Fibroblast of pulmonary artery (primary cell): ENCODE data around the gene SCO2.

Source experiments
- DNase-seq: peaks from one replicate; pipeline ENCODE4 v3.0.0-alpha.2; 2010; ENCODE audit warnings: low read depth
- H3K4me3 ChIP-seq: replicated peaks from 2 replicates; pipeline ENCODE4 v1.5.1; 2011; ENCODE audit warnings: low read depth, mild to moderate bottlenecking, control low read depth, low read length, moderate library complexity
- CTCF ChIP-seq: IDR thresholded peaks from 2 replicates; pipeline ENCODE4 v1.5.1; 2011; ENCODE audit warnings: mild to moderate bottlenecking, control low read depth, low read length, inconsistent platforms; ENCODE audit errors: missing control alignments

SCO2 gene

DNA sequence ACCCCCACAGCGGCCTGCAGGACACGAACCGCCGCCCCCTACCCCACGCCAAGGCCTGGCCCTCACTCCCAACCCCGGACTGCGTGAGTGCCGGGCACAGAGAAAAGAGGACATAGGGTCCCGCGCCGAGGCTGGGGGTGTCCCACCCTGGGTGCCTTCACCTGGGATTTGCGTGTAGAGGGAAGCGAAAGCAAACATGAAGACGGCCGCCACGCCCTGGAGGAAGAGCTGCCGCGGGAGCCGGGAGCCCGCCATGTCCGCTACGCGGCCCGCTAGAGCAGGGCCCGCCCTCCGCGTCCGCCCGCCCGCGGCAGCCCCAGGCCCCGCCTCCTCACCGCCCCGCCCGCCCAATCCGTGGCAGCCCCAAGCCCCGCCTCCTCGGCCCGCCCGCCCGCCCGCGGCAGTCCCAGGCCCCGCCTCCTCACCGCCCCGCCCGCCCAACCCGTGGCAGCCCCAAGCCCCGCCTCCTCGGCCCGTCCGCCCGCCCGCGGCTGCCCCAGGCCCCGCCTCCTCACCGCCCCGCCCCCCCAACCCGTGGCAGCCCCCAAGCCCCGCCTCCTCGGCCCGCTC lies 17.9 kb downstream of the SCO2 start, which contains the start of gene LMF2:
Gene LMF2 (minus strand): TSS at position 282 of the 570 bp plus-strand sequence. CDS start 27 bp downstream, at position 255.
- H3K4me3 ChIP-seq, result peak within 1 kb of the TSS; percentile 96
- no peak for TF ChIP-seq CTCF
- no peak for DNase-seq

GRCh38 chr22:50506611-50507420 lies 18.6 kb downstream of the SCO2 start:
- no peak for DNase-seq
- TF ChIP-seq CTCF, result no peak
- peak overlapping the region; percentile 96 for H3K4me3 ChIP-seq

DNA sequence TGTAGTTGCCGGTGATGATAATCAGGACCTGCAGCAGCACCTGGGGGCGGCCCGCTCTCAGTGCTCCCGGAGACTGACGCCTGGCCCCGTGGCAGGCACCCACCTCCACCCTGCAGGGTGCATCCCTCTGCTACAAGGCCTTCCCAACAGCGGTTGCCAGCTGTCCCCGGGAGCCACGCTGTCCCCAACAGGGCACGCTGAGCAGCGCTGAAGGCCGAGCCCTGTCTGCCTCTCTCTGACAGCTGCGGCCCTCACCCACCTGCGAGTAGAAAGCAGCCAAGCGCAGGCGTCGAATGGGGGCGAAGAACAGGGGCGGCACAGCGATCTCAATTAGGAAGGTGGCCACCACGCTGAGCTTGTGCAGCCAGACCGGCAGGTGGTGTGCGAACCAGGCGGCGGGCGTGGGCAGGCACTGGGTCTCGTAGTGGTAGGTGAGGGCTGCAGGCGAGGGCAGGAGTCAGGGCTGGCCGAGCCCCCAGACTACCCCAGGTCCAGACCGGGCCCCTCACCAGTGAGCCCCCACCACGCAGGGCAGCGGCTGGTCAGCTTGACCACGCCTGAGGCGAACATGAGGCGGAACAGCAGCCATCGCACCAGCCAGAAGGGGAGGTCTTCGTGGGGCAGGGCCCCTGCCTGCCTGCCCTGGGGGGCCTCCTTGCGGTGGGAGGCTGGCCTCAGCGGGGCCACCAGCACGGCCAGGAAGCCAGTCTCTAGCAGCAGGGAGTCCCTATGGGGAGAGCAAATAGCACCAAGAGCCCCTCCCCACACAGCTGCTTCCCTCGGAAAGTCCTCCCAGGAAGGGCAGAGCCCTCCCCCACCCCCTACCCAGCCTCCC lies 19.4 kb downstream of the SCO2 start:
- peak overlapping the region; percentile 96 for H3K4me3 ChIP-seq
- no peak for DNase-seq
- no peak for TF ChIP-seq CTCF

- no peak for DNase-seq
- no peak overlapping the region for H3K4me3 ChIP-seq
These were observed 20.1 kb downstream of the SCO2 start for GRCh38 chr22:50505276-50505775.

DNA sequence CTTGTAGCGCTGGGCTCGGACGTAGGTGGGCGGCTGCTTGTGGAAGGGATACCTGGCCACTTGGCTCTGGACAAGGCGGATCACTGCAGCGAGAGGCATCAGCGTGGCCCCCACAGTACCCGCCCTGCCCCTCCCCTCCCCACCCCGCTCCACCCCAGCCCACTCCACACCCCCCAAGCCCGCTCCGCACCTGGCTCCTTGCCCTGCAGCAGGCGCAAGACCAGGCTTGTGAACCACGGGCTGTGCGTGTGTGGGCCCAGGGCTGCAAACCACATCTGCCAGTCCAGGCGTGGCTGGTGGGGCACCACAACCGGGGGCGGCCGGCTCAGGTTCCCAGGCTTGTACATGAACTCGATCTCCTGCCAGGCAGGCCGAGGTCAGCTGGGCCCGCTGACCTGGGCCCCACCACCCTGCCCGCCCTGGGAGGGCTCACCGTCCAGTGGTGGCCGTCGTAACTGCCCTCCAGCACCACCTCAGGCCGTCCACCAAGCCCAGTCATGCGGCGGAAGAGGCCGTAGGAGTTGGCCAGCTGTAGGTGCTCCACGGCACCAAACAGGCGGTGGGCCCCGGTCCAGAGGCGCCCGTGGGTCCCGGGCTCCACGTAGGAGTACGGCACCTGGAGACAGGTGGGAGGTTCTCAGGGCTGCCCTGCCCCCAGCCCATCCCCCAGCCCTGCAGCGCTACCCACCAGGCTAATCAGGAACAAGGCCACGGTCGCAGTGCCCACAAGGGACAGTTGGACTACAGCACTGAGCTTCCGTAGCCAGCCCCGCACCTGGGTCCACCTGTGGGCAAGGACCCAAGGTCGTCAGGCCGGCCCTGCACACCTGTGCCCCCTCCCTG lies 20.8 kb downstream of the SCO2 start:
- no peak for TF ChIP-seq CTCF
- H3K4me3 ChIP-seq, result no peak overlapping the region
- DNase-seq, result no peak

More at GRCh38 chr22:50505276-50505775, 20.1 kb downstream of the SCO2 start:
- TF ChIP-seq CTCF, result no peak
